SU-DHL-6 (cell line): ENCODE data around the gene USP24.

Experiments
- H2AFZ ChIP-seq: fragments of 200-600 bp; sonication (generic); 2 replicates; pipeline ENCODE4 v1.6.1; 2014; ENCODE audit warnings: low read depth, mild to moderate bottlenecking, moderate library complexity, mixed read lengths, antibody characterized with exemption, low read length; ENCODE audit not compliant: severe bottlenecking
- H3F3A ChIP-seq: fragments of 200-600 bp; shearing (Covaris generic); 2 replicates; pipeline ENCODE4 v1.6.0; 2016; ENCODE audit warnings: antibody characterized with exemption, mild to moderate bottlenecking; ENCODE audit not compliant: insufficient read depth
- H3K27ac ChIP-seq: fragments of 200-600 bp; sonication (generic); 2 replicates; pipeline ENCODE4 v1.5.1; 2016; ENCODE audit warnings: low read depth, mild to moderate bottlenecking, low read length, moderate library complexity, mixed read lengths
- H3K27me3 ChIP-seq: fragments of 200-600 bp; sonication (generic), shearing (Covaris generic); 2 replicates; pipeline ENCODE4 v1.6.0; 2014; ENCODE audit warnings: mild to moderate bottlenecking, low read length
- H3K36me3 ChIP-seq: fragments of 200-600 bp; sonication (generic); 2 replicates; pipeline ENCODE4 v1.6.1; 2014; ENCODE audit warnings: mild to moderate bottlenecking, low read length, mixed read lengths
- H3K4me2 ChIP-seq: fragments of 300-600, 200-600 bp; shearing (Covaris generic), sonication (generic); 2 replicates; pipeline ENCODE4 v1.6.0; 2014; ENCODE audit warnings: low read length, low read depth, mild to moderate bottlenecking; ENCODE audit not compliant: poor library complexity, severe bottlenecking
- H3K4me3 ChIP-seq: fragments of 200-600 bp; sonication (generic); 2 replicates; pipeline ENCODE4 v1.5.1; 2014; ENCODE audit warnings: antibody characterized with exemption, low read length, mild to moderate bottlenecking, mixed read lengths; ENCODE audit not compliant: insufficient read depth, poor library complexity, severe bottlenecking
- H3K79me2 ChIP-seq: fragments of 200-600 bp; sonication (generic); 2 replicates; pipeline ENCODE4 v1.6.1; 2014; ENCODE audit warnings: mild to moderate bottlenecking, low read length, moderate library complexity; ENCODE audit not compliant: insufficient read depth
- H3K9ac ChIP-seq: fragments of 200-600 bp; sonication (generic); 2 replicates; pipeline ENCODE4 v1.7.0; 2014; ENCODE audit warnings: mild to moderate bottlenecking, low read length
- H3K9me2 ChIP-seq: fragments of 200-600 bp; sonication (generic); replicated peaks from 2 replicates; pipeline ENCODE4 v1.6.1; 2014; ENCODE audit warnings: low read length; ENCODE audit not compliant: insufficient read depth
- H3K9me3 ChIP-seq: fragments of 200-600 bp; sonication (generic); 2 replicates; pipeline ENCODE4 v1.6.1; 2014; ENCODE audit warnings: low read length, mixed read lengths; ENCODE audit not compliant: insufficient read depth
- H4K20me1 ChIP-seq: fragments of 200-600 bp; sonication (generic); 2 replicates; pipeline ENCODE4 v1.6.1; 2014; ENCODE audit warnings: low read depth, mild to moderate bottlenecking, antibody characterized with exemption, low read length, moderate library complexity, mixed read lengths
- CTCF ChIP-seq: fragments of 200-600 bp; sonication (generic); IDR thresholded peaks from one replicate; pipeline ENCODE4 v1.5.1; 2017; ENCODE audit warnings: antibody characterized with exemption, mild to moderate bottlenecking, low read length, moderate library complexity; ENCODE audit not compliant: insufficient read depth, poor library complexity, severe bottlenecking
- EZH2phosphoT487 ChIP-seq: fragments of 200-600 bp; sonication (generic), shearing (Covaris generic); conservative IDR thresholded peaks from 2 replicates; pipeline ENCODE4 v1.6.1; 2018; ENCODE audit warnings: mild to moderate bottlenecking, antibody characterized with exemption, low read length, moderate library complexity, mixed read lengths

Gene USP24

GRCh38 chr1:55197099-55197498, 18.1 kb downstream of the USP24 start:
- H3K9ac ChIP-seq, result no peak overlapping the region
- H4K20me1 ChIP-seq, result no peaks in the 10 kb centered on the region; the same call in 1 of the 2 replicates
- H3K36me3 ChIP-seq, result no peaks in the 10 kb centered on the region; the same call in 1 of the 2 replicates
- H3K79me2 ChIP-seq, result peaks cover 10% of the 10 kb centered on the region; the same call in 1 of the 2 replicates
- H3F3A ChIP-seq, result no peaks in the 10 kb centered on the region
- TF ChIP-seq CTCF, result no peak
- TF ChIP-seq EZH2phosphoT487, result no peak
- no peak overlapping the region for H3K4me2 ChIP-seq
- H3K9me2 ChIP-seq, result no peaks in the 10 kb centered on the region
- H3K27ac ChIP-seq, result no peak overlapping the region
- no peak overlapping the region for H3K4me3 ChIP-seq
- no peak overlapping the region for H2AFZ ChIP-seq
- H3K9me3 ChIP-seq, result no peaks in the 10 kb centered on the region
- no peaks in the 10 kb centered on the region for H3K27me3 ChIP-seq

GRCh38 chr1:55196433-55197035, 18.6 kb downstream of the USP24 start:
- no peak overlapping the region for H3K27ac ChIP-seq
- no peak overlapping the region for H3K4me2 ChIP-seq
- no peaks in the 10 kb centered on the region for H3K27me3 ChIP-seq
- no peaks in the 10 kb centered on the region; the same call in 1 of the 2 replicates for H3K36me3 ChIP-seq
- peaks cover 11% of the 10 kb centered on the region; the same call in 1 of the 2 replicates for H3K79me2 ChIP-seq
- H3K4me3 ChIP-seq, result no peak overlapping the region
- no peaks in the 10 kb centered on the region for H3K9me3 ChIP-seq
- H4K20me1 ChIP-seq, result no peaks in the 10 kb centered on the region; the same call in 1 of the 2 replicates
- H3F3A ChIP-seq, result no peaks in the 10 kb centered on the region
- no peaks in the 10 kb centered on the region for H3K9me2 ChIP-seq
- TF ChIP-seq EZH2phosphoT487 (no peak), CTCF (no peak)
- no peak overlapping the region for H2AFZ ChIP-seq
- H3K9ac ChIP-seq, result no peak overlapping the region

GRCh38 chr1:55195521-55196233, 19.5 kb downstream of the USP24 start:
- no peak overlapping the region for H3K9ac ChIP-seq
- H3K27me3 ChIP-seq, result no peaks in the 10 kb centered on the region
- TF ChIP-seq CTCF (no peak), EZH2phosphoT487 (no peak)
- no peak overlapping the region for H3K27ac ChIP-seq
- H3K4me2 ChIP-seq, result no peak overlapping the region
- H3K9me2 ChIP-seq, result no peaks in the 10 kb centered on the region
- no peak overlapping the region for H3K4me3 ChIP-seq
- H3K9me3 ChIP-seq, result no peaks in the 10 kb centered on the region
- H2AFZ ChIP-seq, result no peak overlapping the region
- no peaks in the 10 kb centered on the region; the same call in 1 of the 2 replicates for H4K20me1 ChIP-seq
- H3K36me3 ChIP-seq, result no peaks in the 10 kb centered on the region; the same call in 1 of the 2 replicates
- peaks cover 9% of the 10 kb centered on the region; the same call in 1 of the 2 replicates for H3K79me2 ChIP-seq
- no peaks in the 10 kb centered on the region for H3F3A ChIP-seq
